Activated naive CD4-positive, alpha-beta T cell treated with anti-CD3 and anti-CD28 coated beads for 36 hours (primary cell): ENCODE data around the gene COG3. TPM values are rescaled to one million over a fixed set of nuclear protein-coding genes. Genes with fewer than 3 reads are reported as not detected.

Experiments
- CTCF ChIA-PET: fragments of 350-600 bp; sonication (Branson Sonifier 250); formaldehyde crosslinking; loops from one replicate; lab custom pipeline; 2021; ENCODE audit warnings: antibody characterized with exemption; lab: Charles Lee
- DNase-seq: peaks from one replicate; pipeline ENCODE4 v3.0.0-alpha.2; 2020
- H3K27ac Mint-ChIP-seq: one replicate; pipeline ENCODE4 v1.8.0; 2021; ENCODE audit warnings: mild to moderate bottlenecking, mixed read lengths
- H3K27me3 Mint-ChIP-seq: one replicate; pipeline ENCODE4 v1.8.0; 2021; ENCODE audit warnings: low read depth, mixed read lengths
- H3K36me3 Mint-ChIP-seq: one replicate; pipeline ENCODE4 v1.8.0; 2021; ENCODE audit warnings: low read depth, mixed read lengths
- H3K4me1 Mint-ChIP-seq: one replicate; pipeline ENCODE4 v1.8.0; 2021; ENCODE audit warnings: low read depth, mixed read lengths
- H3K4me3 Mint-ChIP-seq: one replicate; pipeline ENCODE4 v1.8.0; 2021; ENCODE audit warnings: mild to moderate bottlenecking, moderate library complexity, mixed read lengths
- H3K9me3 Mint-ChIP-seq: one replicate; pipeline ENCODE4 v1.8.0; 2021; ENCODE audit warnings: mixed read lengths
- intact Hi-C: fragments of 100-400 bp; cut with micrococcal nuclease; formaldehyde crosslinking; loops from one replicate; pipeline ENCODE4 v1.15.1; 2023
- total RNA-seq, 2 experiments: library from RNA; stranded (reverse); gene quantifications; one replicate each; pipeline ENCODE4 v1.2.3, GENCODE V29; 2021

The COG3 gene
- total RNA-seq, 2 experiments from 2014 or later: 19.1 to 19.3 TPM

DNA sequence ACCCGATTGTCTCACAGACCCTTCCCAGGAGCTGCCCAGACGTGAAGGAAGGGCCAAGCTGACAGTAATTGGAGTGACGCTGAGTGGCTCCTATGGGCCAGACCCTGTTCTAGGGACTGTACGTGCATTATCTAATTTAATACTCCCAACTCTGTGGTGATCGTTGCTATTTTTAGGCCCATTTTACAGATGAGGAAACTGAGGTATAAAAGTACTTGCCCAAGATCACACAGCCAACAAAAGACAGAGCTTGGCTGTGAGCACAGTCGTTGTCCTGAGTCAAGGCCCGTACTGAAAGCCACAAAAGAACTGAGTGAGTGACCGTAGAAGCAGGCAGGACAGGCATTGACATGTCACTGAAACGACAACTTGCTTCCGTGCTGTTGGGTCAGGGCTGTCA, 76.1 kb downstream of the COG3 start:
- Mint-ChIP-seq H3K4me1 (no peaks in the 10 kb centered on the region), H3K9me3 (no peaks in the 10 kb centered on the region), H3K4me3 (no peak overlapping the region), H3K27ac (no peak overlapping the region), H3K27me3 (no peaks in the 10 kb centered on the region), H3K36me3 (no peaks in the 10 kb centered on the region)
- no peak for DNase-seq
- intact Hi-C loops: no loop called here
- CTCF ChIA-PET: interaction anchor here (0.6 kb wide), 1 partner anchor 398 kb away, joined by 5 read pairs; no protein-coding TSS in a partner anchor

- H3K9me3 Mint-ChIP-seq: no peaks in the 10 kb centered on the region
- DNase-seq: no peak
- H3K4me1 Mint-ChIP-seq: no peaks in the 10 kb centered on the region
- no peaks in the 10 kb centered on the region for H3K27me3 Mint-ChIP-seq
- H3K4me3 Mint-ChIP-seq: no peak overlapping the region
- intact Hi-C loops: no loop called here
- CTCF ChIA-PET: no interaction called here
- H3K27ac Mint-ChIP-seq: no peak overlapping the region
- H3K36me3 Mint-ChIP-seq: no peaks in the 10 kb centered on the region
Observed at GRCh38 chr13:45541806-45542205, 77.1 kb downstream of the COG3 start.

- H3K27me3 Mint-ChIP-seq: no peaks in the 10 kb centered on the region
- no peak overlapping the region for H3K27ac Mint-ChIP-seq
- intact Hi-C loops: no loop called here
- H3K36me3 Mint-ChIP-seq: no peaks in the 10 kb centered on the region
- H3K9me3 Mint-ChIP-seq: no peaks in the 10 kb centered on the region
- no peak overlapping the region for H3K4me3 Mint-ChIP-seq
- no peaks in the 10 kb centered on the region for H3K4me1 Mint-ChIP-seq
- CTCF ChIA-PET: no interaction called here
- DNase-seq: no peak
Observed at GRCh38 chr13:45542391-45542790, 77.7 kb downstream of the COG3 start.

DNA sequence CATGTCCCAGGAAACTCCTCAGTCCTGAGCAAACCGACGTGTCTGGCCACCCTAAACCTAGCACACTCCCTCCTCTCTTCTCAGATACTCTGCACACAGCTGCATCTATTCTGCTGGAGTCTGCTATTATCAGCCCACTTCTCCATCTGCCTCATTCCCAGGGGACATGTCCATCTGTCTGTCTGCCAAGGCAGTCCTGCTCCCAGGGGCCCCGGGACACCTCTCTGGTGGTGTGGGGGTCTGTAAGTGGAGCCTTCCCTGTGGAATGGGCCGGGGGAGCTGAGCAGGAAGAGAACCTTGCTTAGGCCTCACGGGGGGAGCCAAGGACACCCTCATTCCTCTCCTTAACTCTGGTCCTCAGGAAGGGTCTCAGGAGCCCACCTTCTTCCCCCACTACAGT, 78.1 kb downstream of the COG3 start:
- H3K27me3 Mint-ChIP-seq: no peaks in the 10 kb centered on the region
- no peak overlapping the region for H3K4me3 Mint-ChIP-seq
- H3K36me3 Mint-ChIP-seq: no peaks in the 10 kb centered on the region
- H3K4me1 Mint-ChIP-seq: no peaks in the 10 kb centered on the region
- no peak for DNase-seq
- CTCF ChIA-PET: no interaction called here
- intact Hi-C loops: no loop called here
- no peak overlapping the region for H3K27ac Mint-ChIP-seq
- no peaks in the 10 kb centered on the region for H3K9me3 Mint-ChIP-seq

- Mint-ChIP-seq H3K4me1 (no peaks in the 10 kb centered on the region), H3K27me3 (no peaks in the 10 kb centered on the region), H3K27ac (no peak overlapping the region), H3K9me3 (no peaks in the 10 kb centered on the region), H3K36me3 (no peaks in the 10 kb centered on the region), H3K4me3 (no peak overlapping the region)
- CTCF ChIA-PET: interaction anchor here (0.6 to 2.0 kb wide), 3 partner anchors 11 to 173 kb away, joined by 3 to 5 read pairs (median 3); no protein-coding TSS in a partner anchor
- intact Hi-C loops: no loop called here
- DNase-seq: no peak
Observed at GRCh38 chr13:45544520-45544919, 79.8 kb downstream of the COG3 start.

GRCh38 chr13:45545686-45546409, 81.1 kb downstream of the COG3 start:
- Mint-ChIP-seq H3K27me3 (no peaks in the 10 kb centered on the region), H3K27ac (no peak overlapping the region), H3K36me3 (no peaks in the 10 kb centered on the region), H3K4me3 (no peak overlapping the region), H3K4me1 (no peaks in the 10 kb centered on the region), H3K9me3 (no peaks in the 10 kb centered on the region)
- no peak for DNase-seq
- CTCF ChIA-PET: interaction anchor here (0.8 to 2.0 kb wide), 2 partner anchors 9 to 31 kb away, joined by 3 to 5 read pairs; no protein-coding TSS in a partner anchor
- intact Hi-C loops: no loop called here

- H3K27me3 Mint-ChIP-seq: no peaks in the 10 kb centered on the region
- no peaks in the 10 kb centered on the region for H3K36me3 Mint-ChIP-seq
- no peak overlapping the region for H3K4me3 Mint-ChIP-seq
- CTCF ChIA-PET: interaction anchor here (0.8 kb wide), 1 partner anchor 32 kb away, joined by 3 read pairs; no protein-coding TSS in a partner anchor
- no peaks in the 10 kb centered on the region for H3K9me3 Mint-ChIP-seq
- no peak for DNase-seq
- no peaks in the 10 kb centered on the region for H3K4me1 Mint-ChIP-seq
- intact Hi-C loops: no loop called here
- H3K27ac Mint-ChIP-seq: no peak overlapping the region
Observed at GRCh38 chr13:45546410-45546765, 81.6 kb downstream of the COG3 start.

- CTCF ChIA-PET: no interaction called here
- Mint-ChIP-seq H3K9me3 (no peaks in the 10 kb centered on the region), H3K36me3 (no peaks in the 10 kb centered on the region), H3K27ac (no peak overlapping the region), H3K4me3 (no peak overlapping the region), H3K27me3 (no peaks in the 10 kb centered on the region), H3K4me1 (no peaks in the 10 kb centered on the region)
- intact Hi-C loops: no loop called here
- DNase-seq: no peak
Observed at GRCh38 chr13:45548281-45548680, 83.5 kb downstream of the COG3 start.

DNA sequence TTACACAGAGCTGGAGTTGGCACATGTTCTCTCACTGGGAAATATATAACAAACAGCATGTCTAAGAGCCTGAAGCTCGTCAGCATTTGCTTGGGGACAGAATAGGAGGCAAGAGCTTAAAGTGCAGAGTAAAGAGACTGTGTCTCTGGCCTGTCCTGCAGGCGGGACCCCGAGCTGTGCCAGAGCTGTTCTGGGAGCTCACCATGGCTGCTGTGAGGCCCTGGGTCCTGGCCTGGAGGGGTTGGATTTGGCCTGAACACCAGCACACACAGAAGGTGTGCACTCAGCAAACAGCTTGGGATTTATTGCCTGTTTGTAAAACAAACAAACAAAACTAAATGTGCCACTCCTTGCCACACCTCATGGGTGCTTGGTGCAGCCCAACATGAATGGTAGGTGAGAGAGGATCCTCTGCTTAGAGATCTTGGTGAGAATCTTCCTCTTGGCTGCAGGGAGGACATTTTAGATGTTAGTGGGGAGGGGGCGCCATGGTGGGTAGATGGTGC, 89.9 kb downstream of the COG3 start:
- Mint-ChIP-seq H3K27ac (no peak overlapping the region), H3K36me3 (no peaks in the 10 kb centered on the region), H3K27me3 (no peaks in the 10 kb centered on the region), H3K4me1 (no peaks in the 10 kb centered on the region), H3K4me3 (no peak overlapping the region), H3K9me3 (no peaks in the 10 kb centered on the region)
- DNase-seq: no peak
- CTCF ChIA-PET: interaction anchor here (1.8 kb wide), 1 partner anchor 10 kb away, joined by 5 read pairs; no protein-coding TSS in a partner anchor
- intact Hi-C loops: no loop called here

- H3K4me1 Mint-ChIP-seq: no peaks in the 10 kb centered on the region
- H3K4me3 Mint-ChIP-seq: no peak overlapping the region
- H3K27ac Mint-ChIP-seq: no peak overlapping the region
- DNase-seq: peak; percentile 24
- H3K27me3 Mint-ChIP-seq: peaks cover 4% of the 10 kb centered on the region
- intact Hi-C loops: no loop called here
- no peaks in the 10 kb centered on the region for H3K9me3 Mint-ChIP-seq
- no peaks in the 10 kb centered on the region for H3K36me3 Mint-ChIP-seq
- CTCF ChIA-PET: no interaction called here
Observed at GRCh38 chr13:45564133-45564776, 99.5 kb downstream of the COG3 start.

DNA sequence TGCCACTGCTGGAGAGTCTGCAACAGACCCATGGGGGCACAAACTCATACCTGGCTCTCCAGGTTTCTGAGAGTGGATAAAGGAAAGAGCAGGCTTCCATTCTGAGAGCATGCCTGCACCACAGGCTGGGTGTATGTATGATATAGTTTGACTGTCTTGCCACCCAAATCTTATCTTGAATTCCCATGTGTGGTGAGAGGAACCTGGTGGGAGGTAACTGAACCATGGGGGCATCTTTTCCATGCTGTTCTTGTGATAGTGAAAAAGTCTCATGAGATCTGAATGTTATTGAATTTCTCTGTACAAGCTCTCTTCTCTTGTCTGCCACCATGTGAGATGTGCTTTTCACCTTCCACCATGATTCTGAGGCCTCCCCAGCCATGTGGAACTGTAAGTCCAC, 100.6 kb downstream of the COG3 start:
- H3K27ac Mint-ChIP-seq: no peak overlapping the region
- DNase-seq: no peak
- no peaks in the 10 kb centered on the region for H3K9me3 Mint-ChIP-seq
- peaks cover 4% of the 10 kb centered on the region for H3K27me3 Mint-ChIP-seq
- no peaks in the 10 kb centered on the region for H3K4me1 Mint-ChIP-seq
- no peak overlapping the region for H3K4me3 Mint-ChIP-seq
- CTCF ChIA-PET: interaction anchor here (0.6 kb wide), 1 partner anchor 146 kb away, joined by 3 read pairs; no protein-coding TSS in a partner anchor
- H3K36me3 Mint-ChIP-seq: no peaks in the 10 kb centered on the region
- intact Hi-C loops: no loop called here

- CTCF ChIA-PET: no interaction called here
- intact Hi-C loops: no loop called here
- H3K4me3 Mint-ChIP-seq: no peak overlapping the region
- no peak for DNase-seq
- H3K27me3 Mint-ChIP-seq: no peaks in the 10 kb centered on the region
- H3K36me3 Mint-ChIP-seq: no peaks in the 10 kb centered on the region
- no peaks in the 10 kb centered on the region for H3K4me1 Mint-ChIP-seq
- no peaks in the 10 kb centered on the region for H3K9me3 Mint-ChIP-seq
- no peak overlapping the region for H3K27ac Mint-ChIP-seq
Observed at GRCh38 chr13:45575146-45575829, 110.5 kb downstream of the COG3 start.
